ENCODE measurements around the gene TBCCD1.
"Not testable (repeated sequence)": the region's sequence is repeated elsewhere in the genome, so short reads cannot be mapped to it uniquely, and the experiment has no call there.

TBCCD1 gene

GRCh38 chr3:186566772-186567071, 417 bp downstream of the TBCCD1 start:
- in situ Hi-C loops (cut with HindIII; ENCODE audit: low sequenced_read_pairs): no loop called here

- in situ Hi-C loops (cut with HindIII; ENCODE audit: low sequenced_read_pairs): no loop called here
These were observed 2.6 kb downstream of the TBCCD1 start for GRCh38 chr3:186564586-186564985.

GRCh38 chr3:186552408-186553031, 14.6 kb downstream of the TBCCD1 start:
- in situ Hi-C loops (cut with HindIII; ENCODE audit: low sequenced_read_pairs): no loop called here

GRCh38 chr3:186551387-186551786, 15.8 kb downstream of the TBCCD1 start:
- in situ Hi-C loops (cut with HindIII; ENCODE audit: low sequenced_read_pairs): no loop called here

GRCh38 chr3:186549497-186549896, 17.6 kb downstream of the TBCCD1 start:
- in situ Hi-C loops (cut with HindIII; ENCODE audit: low sequenced_read_pairs): no loop called here

- in situ Hi-C loops (cut with HindIII; ENCODE audit: low sequenced_read_pairs): no loop called here
These were observed 22.9 kb downstream of the TBCCD1 start, which contains the start of gene CRYGS for GRCh38 chr3:186544281-186544680. Gene CRYGS (minus strand): TSS chr3:186544380. CDS start chr3:186544326, 54 bp downstream.

GRCh38 chr3:186540835-186541226, 26.3 kb downstream of the TBCCD1 start:
- in situ Hi-C loops (cut with HindIII; ENCODE audit: low sequenced_read_pairs): no loop called here

GRCh38 chr3:186540221-186540834, 26.8 kb downstream of the TBCCD1 start:
- in situ Hi-C loops (cut with HindIII; ENCODE audit: low sequenced_read_pairs): no loop called here

- in situ Hi-C loops (cut with HindIII; ENCODE audit: low sequenced_read_pairs): no loop called here
These were observed 28.4 kb downstream of the TBCCD1 start for GRCh38 chr3:186538779-186539178.

- in situ Hi-C loops (cut with HindIII; ENCODE audit: low sequenced_read_pairs): no loop called here
These were observed 30.0 kb downstream of the TBCCD1 start for GRCh38 chr3:186536883-186537844.

GRCh38 chr3:186534113-186534669, 32.9 kb downstream of the TBCCD1 start:
- in situ Hi-C loops (cut with HindIII; ENCODE audit: low sequenced_read_pairs): no loop called here

- in situ Hi-C loops (cut with HindIII; ENCODE audit: low sequenced_read_pairs): no loop called here
These were observed 34.5 kb downstream of the TBCCD1 start for GRCh38 chr3:186532598-186533072.

GRCh38 chr3:186531694-186532093, 35.4 kb downstream of the TBCCD1 start:
- in situ Hi-C loops (cut with HindIII; ENCODE audit: low sequenced_read_pairs): not testable (repeated sequence)

GRCh38 chr3:186530415-186530814, 36.7 kb downstream of the TBCCD1 start:
- in situ Hi-C loops (cut with HindIII; ENCODE audit: low sequenced_read_pairs): no loop called here

- in situ Hi-C loops (cut with HindIII; ENCODE audit: low sequenced_read_pairs): loop anchor here (10.0 kb wide), 1 partner anchor 535 kb away; no protein-coding TSS in a partner anchor
These were observed 37.7 kb downstream of the TBCCD1 start for GRCh38 chr3:186529201-186529999.

- in situ Hi-C loops (cut with HindIII; ENCODE audit: low sequenced_read_pairs): loop anchor here (10.0 kb wide), 1 partner anchor 531 kb away; no protein-coding TSS in a partner anchor
These were observed 40.9 kb downstream of the TBCCD1 start for GRCh38 chr3:186526256-186526606.

GRCh38 chr3:186525369-186526255, 41.5 kb downstream of the TBCCD1 start:
- in situ Hi-C loops (cut with HindIII; ENCODE audit: low sequenced_read_pairs): loop anchor here (10.0 kb wide), 1 partner anchor 531 kb away; no protein-coding TSS in a partner anchor

GRCh38 chr3:186524616-186525015, 42.5 kb downstream of the TBCCD1 start:
- in situ Hi-C loops (cut with HindIII; ENCODE audit: low sequenced_read_pairs): loop anchor here (10.0 kb wide), 1 partner anchor 530 kb away; no protein-coding TSS in a partner anchor

GRCh38 chr3:186523434-186523833, 43.7 kb downstream of the TBCCD1 start:
- in situ Hi-C loops (cut with HindIII; ENCODE audit: low sequenced_read_pairs): loop anchor here (10.0 kb wide), 1 partner anchor 529 kb away; no protein-coding TSS in a partner anchor
